ENCODE results near the gene BLVRA. TPM values are rescaled to one million over a fixed set of nuclear protein-coding genes. Genes with fewer than 3 reads are reported as not detected.
"Not testable (repeated sequence)": the region's sequence is repeated elsewhere in the genome, so short reads cannot be mapped to it uniquely, and the experiment has no call there.

The BLVRA gene, protein sequence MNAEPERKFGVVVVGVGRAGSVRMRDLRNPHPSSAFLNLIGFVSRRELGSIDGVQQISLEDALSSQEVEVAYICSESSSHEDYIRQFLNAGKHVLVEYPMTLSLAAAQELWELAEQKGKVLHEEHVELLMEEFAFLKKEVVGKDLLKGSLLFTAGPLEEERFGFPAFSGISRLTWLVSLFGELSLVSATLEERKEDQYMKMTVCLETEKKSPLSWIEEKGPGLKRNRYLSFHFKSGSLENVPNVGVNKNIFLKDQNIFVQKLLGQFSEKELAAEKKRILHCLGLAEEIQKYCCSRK
- total RNA-seq, result 47.1 and 60.2 TPM in 2 replicates

DNA sequence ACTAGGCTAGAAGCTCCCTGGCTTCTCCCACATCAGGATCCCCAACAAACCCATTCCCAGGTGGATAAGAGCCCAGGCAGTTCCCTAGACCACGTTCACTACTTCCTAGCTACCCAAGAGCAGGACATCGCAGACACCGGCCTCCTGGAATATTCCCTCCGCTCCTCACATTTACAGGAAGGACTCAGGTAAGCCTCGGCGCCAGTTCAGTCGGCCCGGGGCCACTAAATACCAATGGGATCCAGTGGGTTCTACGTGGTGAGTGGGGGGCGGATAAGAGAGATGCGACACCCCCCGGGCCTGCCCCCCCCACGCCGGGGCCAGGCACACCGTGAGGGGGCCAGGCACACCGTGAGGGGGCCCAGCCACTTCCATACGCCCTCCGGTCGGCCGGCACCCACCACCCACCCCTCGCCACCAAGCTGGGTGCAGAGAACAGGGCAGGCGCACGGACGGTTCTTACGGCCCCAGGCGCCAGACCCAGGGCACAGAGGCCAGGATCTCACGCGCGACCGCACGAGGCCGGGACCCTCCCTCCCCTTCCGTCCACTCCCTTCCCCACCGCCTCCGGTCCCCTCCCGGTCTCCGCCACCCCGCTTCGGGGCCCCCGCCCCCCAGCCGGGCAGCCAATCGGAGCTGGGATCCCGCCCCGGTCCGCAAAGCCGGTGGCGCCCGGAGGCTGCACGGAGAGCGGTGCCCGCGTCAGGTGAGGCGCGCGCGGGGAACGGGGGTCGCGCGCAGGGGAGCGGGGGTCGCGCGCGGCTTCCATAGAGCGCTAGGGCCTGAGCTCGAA, at the start of gene BLVRA:
Gene BLVRA (plus strand): TSS at position 652 of the 793 bp plus-strand sequence. CDS start 12,479 bp downstream, outside the sequence.
- DNase-seq (ENCODE audit: low read depth), result no peak
- H3K36me3 ChIP-seq (ENCODE audit: control insufficient read depth, insufficient read depth, low read length), result no peaks in the 10 kb centered on the region
- no peaks in the 10 kb centered on the region for H3K27me3 ChIP-seq (ENCODE audit: control insufficient read depth, insufficient read depth, low read length)
- peak within 1 kb of the TSS; percentile 82 for H3K4me3 ChIP-seq (ENCODE audit: low read depth, low read length)
- TF ChIP-seq, protein P1, sequence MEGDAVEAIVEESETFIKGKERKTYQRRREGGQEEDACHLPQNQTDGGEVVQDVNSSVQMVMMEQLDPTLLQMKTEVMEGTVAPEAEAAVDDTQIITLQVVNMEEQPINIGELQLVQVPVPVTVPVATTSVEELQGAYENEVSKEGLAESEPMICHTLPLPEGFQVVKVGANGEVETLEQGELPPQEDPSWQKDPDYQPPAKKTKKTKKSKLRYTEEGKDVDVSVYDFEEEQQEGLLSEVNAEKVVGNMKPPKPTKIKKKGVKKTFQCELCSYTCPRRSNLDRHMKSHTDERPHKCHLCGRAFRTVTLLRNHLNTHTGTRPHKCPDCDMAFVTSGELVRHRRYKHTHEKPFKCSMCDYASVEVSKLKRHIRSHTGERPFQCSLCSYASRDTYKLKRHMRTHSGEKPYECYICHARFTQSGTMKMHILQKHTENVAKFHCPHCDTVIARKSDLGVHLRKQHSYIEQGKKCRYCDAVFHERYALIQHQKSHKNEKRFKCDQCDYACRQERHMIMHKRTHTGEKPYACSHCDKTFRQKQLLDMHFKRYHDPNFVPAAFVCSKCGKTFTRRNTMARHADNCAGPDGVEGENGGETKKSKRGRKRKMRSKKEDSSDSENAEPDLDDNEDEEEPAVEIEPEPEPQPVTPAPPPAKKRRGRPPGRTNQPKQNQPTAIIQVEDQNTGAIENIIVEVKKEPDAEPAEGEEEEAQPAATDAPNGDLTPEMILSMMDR (IDR thresholded peaks at IDR 0.05; ENCODE audit: insufficient read depth, low read length, poor library complexity, severe bottlenecking), result no peak

DNA sequence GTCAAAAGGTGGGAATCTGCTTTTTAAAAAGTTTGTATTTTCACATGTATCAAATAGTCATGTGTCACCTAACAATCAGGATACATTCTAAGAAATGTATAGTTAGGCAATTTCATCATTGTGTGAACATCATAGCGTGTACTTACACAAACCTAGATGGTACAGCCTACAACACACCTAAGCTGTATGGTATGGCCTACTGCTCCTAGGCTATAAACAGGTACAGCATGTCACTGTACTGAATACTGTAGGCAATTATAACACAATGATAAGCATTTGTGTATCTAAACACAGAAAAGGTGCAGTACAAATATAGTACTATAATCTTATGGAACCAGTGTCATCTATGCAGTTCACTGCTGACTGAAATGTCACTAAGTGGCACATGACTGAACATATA, 47.0 kb upstream of the BLVRA start:
- DNase-seq (ENCODE audit: low read depth), result no peak
- H3K27me3 ChIP-seq (ENCODE audit: control insufficient read depth, insufficient read depth, low read length), result no peaks in the 10 kb centered on the region
- H3K36me3 ChIP-seq (ENCODE audit: control insufficient read depth, insufficient read depth, low read length), result no peaks in the 10 kb centered on the region
- TF ChIP-seq, protein P1 (IDR thresholded peaks at IDR 0.05; ENCODE audit: insufficient read depth, low read length, poor library complexity, severe bottlenecking), result no peak
- H3K4me3 ChIP-seq (ENCODE audit: low read depth, low read length), result no peak overlapping the region

DNA sequence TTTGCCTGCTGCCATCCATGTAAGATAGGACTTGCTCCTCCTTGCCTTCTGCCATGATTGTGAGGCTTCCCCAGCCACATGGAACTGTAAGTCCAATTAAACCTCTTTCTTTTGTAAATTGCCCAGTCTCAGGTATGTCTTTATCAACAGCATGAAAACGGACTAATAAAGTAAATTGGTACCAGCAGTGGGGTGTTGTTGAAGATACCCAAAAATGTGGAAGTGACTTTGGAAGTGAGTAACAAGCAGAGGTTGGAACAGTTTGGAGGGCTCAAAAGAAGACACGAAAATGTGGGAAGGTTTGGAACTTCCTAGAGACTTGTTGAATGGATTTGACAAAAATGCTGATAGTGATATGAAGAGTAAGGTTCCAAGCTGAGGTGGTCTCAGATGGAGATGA, 42.5 kb upstream of the BLVRA start:
- not testable (repeated sequence) for DNase-seq (ENCODE audit: low read depth); H3K27me3 ChIP-seq (ENCODE audit: control insufficient read depth, insufficient read depth, low read length); H3K36me3 ChIP-seq (ENCODE audit: control insufficient read depth, insufficient read depth, low read length); H3K4me3 ChIP-seq (ENCODE audit: low read depth, low read length)

DNA sequence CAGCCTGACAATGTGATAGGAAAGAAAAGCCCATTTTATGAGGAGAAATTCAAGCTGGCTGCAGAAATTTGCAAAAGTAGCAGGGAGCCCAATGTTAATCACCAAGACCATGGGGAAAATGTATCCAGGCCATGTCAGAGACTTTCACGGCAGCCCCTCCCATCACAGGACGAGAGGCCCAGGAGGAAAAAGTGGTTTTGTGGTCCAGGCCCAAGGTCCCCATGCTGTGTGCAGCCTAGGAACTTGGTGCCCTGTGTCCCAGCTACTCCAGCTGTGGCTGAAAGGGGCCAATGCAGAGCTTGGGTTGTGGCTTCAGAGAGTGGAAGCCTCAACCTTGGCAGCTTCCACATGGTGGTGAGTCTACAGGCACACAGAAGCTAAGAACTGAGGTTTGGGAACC, 41.9 kb upstream of the BLVRA start:
- TF ChIP-seq, protein P1 (IDR thresholded peaks at IDR 0.05; ENCODE audit: insufficient read depth, low read length, poor library complexity, severe bottlenecking), result no peak
- Histone ChIP-seq H3K27me3 (ENCODE audit: control insufficient read depth, insufficient read depth, low read length) (no peaks in the 10 kb centered on the region), H3K36me3 (ENCODE audit: control insufficient read depth, insufficient read depth, low read length) (no peaks in the 10 kb centered on the region), H3K4me3 (ENCODE audit: low read depth, low read length) (no peak overlapping the region)
- no peak for DNase-seq (ENCODE audit: low read depth)

DNA sequence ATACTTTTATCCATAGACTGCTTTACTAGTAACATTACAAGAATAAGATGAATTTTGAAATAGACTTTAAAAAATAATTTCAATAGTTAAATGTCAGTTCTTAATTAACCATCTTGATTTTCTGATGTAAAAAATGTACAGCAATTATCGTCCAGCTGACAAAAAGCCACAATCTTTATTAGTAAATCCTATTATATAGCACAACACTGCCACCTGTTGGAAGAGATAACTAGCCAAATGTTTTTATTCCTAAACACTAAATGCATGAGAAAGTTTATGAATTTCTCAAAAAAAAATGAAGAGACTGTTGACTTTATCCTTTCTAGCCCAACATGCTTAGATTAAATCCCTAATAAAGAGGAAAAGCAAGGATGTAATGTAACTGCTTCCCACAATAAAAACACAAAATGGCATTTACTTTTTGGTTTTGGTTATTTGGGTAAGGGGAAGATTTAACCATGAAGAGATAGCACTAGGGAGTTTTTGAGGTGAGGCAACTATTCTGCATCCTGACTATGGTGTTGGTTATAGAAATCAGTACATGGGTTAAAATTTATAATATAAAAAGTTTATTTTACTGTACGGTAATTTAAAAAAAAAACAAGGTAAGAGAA, 37.2 kb upstream of the BLVRA start:
- no peak overlapping the region for H3K4me3 ChIP-seq (ENCODE audit: low read depth, low read length)
- no peaks in the 10 kb centered on the region for H3K36me3 ChIP-seq (ENCODE audit: control insufficient read depth, insufficient read depth, low read length)
- H3K27me3 ChIP-seq (ENCODE audit: control insufficient read depth, insufficient read depth, low read length), result no peaks in the 10 kb centered on the region
- DNase-seq (ENCODE audit: low read depth), result no peak
- TF ChIP-seq, protein P1 (IDR thresholded peaks at IDR 0.05; ENCODE audit: insufficient read depth, low read length, poor library complexity, severe bottlenecking), result peak; percentile 56

DNA sequence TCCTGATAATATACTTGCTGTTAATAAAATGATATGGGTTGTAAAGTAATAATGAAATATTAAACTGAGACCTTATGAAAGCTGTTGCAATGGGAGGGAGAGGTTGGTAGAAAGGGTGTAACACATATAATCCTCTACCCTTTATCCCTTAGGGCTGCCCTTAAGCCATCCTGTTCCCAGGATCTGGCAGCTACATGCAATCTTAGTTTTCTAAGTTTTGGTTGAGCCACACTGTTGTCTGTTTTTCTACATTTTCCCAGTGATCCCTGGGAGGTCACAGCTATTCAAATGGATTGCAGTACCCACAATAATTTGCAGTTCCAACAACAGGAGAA, 35.5 kb upstream of the BLVRA start:
- no peak for DNase-seq (ENCODE audit: low read depth)
- Histone ChIP-seq H3K36me3 (ENCODE audit: control insufficient read depth, insufficient read depth, low read length) (no peaks in the 10 kb centered on the region), H3K4me3 (ENCODE audit: low read depth, low read length) (no peak overlapping the region), H3K27me3 (ENCODE audit: control insufficient read depth, insufficient read depth, low read length) (no peaks in the 10 kb centered on the region)
- TF ChIP-seq, protein P1 (IDR thresholded peaks at IDR 0.05; ENCODE audit: insufficient read depth, low read length, poor library complexity, severe bottlenecking), result no peak
